B cell (primary cell): ENCODE data around the gene OR8B8.

ENCODE experiments used
- EZH2 ChIP-seq: IDR thresholded peaks from 2 replicates; pipeline ENCODE4 v1.6.1; 2012; ENCODE audit warnings: borderline replicate concordance, low read depth, mild to moderate bottlenecking, moderate library complexity, low read length; ENCODE audit not compliant: insufficient read depth, poor library complexity, severe bottlenecking
- TF ChIP-seq, protein P1 (sequence below): fragments of 200-600 bp; IDR thresholded peaks from one replicate; pipeline ENCODE4 v1.8.0; 2022; ENCODE audit warnings: antibody characterized with exemption, mild to moderate bottlenecking

DNA sequence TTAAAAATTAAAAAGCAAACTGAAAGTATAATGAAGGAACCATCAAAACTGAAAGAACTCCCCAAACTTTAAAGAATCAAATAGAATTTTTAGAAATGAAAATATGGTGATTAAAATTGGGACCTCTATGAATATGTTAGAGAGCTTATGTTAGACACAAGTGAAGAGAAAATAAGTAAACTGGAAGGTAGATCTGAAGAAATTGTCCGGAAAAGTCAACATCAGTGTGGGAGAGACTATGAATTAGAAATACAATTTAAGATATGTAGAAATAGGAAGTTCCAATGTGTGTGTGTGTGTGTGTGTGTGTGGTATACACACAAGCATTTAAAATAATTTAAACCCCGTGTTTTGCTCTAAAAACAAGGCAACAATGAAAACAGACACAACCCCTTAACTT lies 15.9 kb downstream of the OR8B8 start:
- TF ChIP-seq, protein P1, sequence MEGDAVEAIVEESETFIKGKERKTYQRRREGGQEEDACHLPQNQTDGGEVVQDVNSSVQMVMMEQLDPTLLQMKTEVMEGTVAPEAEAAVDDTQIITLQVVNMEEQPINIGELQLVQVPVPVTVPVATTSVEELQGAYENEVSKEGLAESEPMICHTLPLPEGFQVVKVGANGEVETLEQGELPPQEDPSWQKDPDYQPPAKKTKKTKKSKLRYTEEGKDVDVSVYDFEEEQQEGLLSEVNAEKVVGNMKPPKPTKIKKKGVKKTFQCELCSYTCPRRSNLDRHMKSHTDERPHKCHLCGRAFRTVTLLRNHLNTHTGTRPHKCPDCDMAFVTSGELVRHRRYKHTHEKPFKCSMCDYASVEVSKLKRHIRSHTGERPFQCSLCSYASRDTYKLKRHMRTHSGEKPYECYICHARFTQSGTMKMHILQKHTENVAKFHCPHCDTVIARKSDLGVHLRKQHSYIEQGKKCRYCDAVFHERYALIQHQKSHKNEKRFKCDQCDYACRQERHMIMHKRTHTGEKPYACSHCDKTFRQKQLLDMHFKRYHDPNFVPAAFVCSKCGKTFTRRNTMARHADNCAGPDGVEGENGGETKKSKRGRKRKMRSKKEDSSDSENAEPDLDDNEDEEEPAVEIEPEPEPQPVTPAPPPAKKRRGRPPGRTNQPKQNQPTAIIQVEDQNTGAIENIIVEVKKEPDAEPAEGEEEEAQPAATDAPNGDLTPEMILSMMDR = no peak
- no peak for TF ChIP-seq EZH2
